Thyroid gland (tissue), 4 donors: ENCODE results near the gene UTP15.

Experiments
- CTCF ChIP-seq, 6 experiments: fragments of 200-600 bp in 3 of 6; fragments of 450-650 bp in 3 of 6; sonication (generic) in 3 of 6; IDR thresholded peaks; one replicate each; pipeline ENCODE4 v1.5.1; 2016 to 2019; ENCODE audit warnings: antibody characterized with exemption in 6 of 6, mild to moderate bottlenecking in 2 of 6, inconsistent platforms in 1 of 6, moderate library complexity in 1 of 6
- POLR2A ChIP-seq, 2 donors: fragments of 450-650 bp; IDR thresholded peaks; one replicate each; pipeline ENCODE4 v1.6.1; 2017; ENCODE audit warnings: antibody characterized with exemption in 2 of 2, mild to moderate bottlenecking in 2 of 2, moderate library complexity in 1 of 2

GRCh38 chr5:73540192-73540591 is 25.4 kb upstream of the UTP15 start:
- no peak for TF ChIP-seq CTCF (IDR thresholded peaks at IDR 0.05)
- TF ChIP-seq POLR2A (IDR thresholded peaks at IDR 0.05) = no peak
